OCI-LY3 (cell line): ENCODE data around the gene TRIM10.
A peak's percentile ranks its signal among the peaks of the same experiment; 100 is the strongest.

Experiments used
- H2AFZ ChIP-seq: fragments of 200-600, 300-600 bp; shearing (Covaris generic); 2 replicates; pipeline ENCODE4 v1.6.0; 2014; ENCODE audit warnings: antibody characterized with exemption, low read depth, low read length
- H3K27ac ChIP-seq: fragments of 200-600, 300-600 bp; sonication (generic); 2 replicates; pipeline ENCODE4 v1.5.1; 2014; ENCODE audit warnings: mild to moderate bottlenecking, low read length, moderate library complexity, mixed read lengths
- H3K27me3 ChIP-seq: fragments of 200-600, 300-600 bp; sonication (generic); 2 replicates; pipeline ENCODE4 v1.6.1; 2014; ENCODE audit warnings: low read depth, low read length, mixed read lengths
- H3K36me3 ChIP-seq: fragments of 200-600, 300-600 bp; sonication (generic); replicated peaks from 2 replicates; pipeline ENCODE3; 2014; ENCODE audit warnings: low read depth, low read length, mixed read lengths
- H3K4me1 ChIP-seq: fragments of 300-600, 200-600 bp; sonication (generic); 2 replicates; pipeline ENCODE4 v1.6.1; 2014; ENCODE audit warnings: low read length, mixed read lengths
- H3K4me2 ChIP-seq: fragments of 200-600, 300-600 bp; sonication (generic); 2 replicates; pipeline ENCODE4 v1.6.1; 2014; ENCODE audit warnings: low read length, mixed read lengths
- H3K4me3 ChIP-seq: fragments of 300-600, 200-600 bp; sonication (generic); 2 replicates; pipeline ENCODE4 v1.5.1; 2014; ENCODE audit warnings: antibody characterized with exemption, mild to moderate bottlenecking, low read length, moderate library complexity
- H3K79me2 ChIP-seq: fragments of 300-600, 200-600 bp; shearing (Covaris generic); 2 replicates; pipeline ENCODE4 v1.6.1; 2014; ENCODE audit warnings: mild to moderate bottlenecking, low read length, mixed read lengths
- H3K9ac ChIP-seq: fragments of 300-600, 200-600 bp; shearing (Covaris generic); 2 replicates; pipeline ENCODE4 v1.6.0; 2014; ENCODE audit warnings: mild to moderate bottlenecking, low read length, moderate library complexity
- H3K9me3 ChIP-seq: fragments of 200-600, 300-600 bp; shearing (Covaris generic); 2 replicates; pipeline ENCODE4 v1.6.1; 2014; ENCODE audit warnings: low read length, mixed read lengths; ENCODE audit not compliant: insufficient read depth
- H4K20me1 ChIP-seq: fragments of 200-600, 300-600 bp; sonication (generic); 2 replicates; pipeline ENCODE4 v1.6.1; 2016; ENCODE audit warnings: low read length, mixed read lengths; ENCODE audit not compliant: insufficient read depth
- CTCF ChIP-seq: fragments of 200-600, 300-600 bp; sonication (generic); IDR thresholded peaks from 2 replicates; pipeline ENCODE4 v1.5.1; 2014; ENCODE audit warnings: antibody characterized with exemption, low read length, low read depth
- EZH2phosphoT487 ChIP-seq: fragments of 200-600 bp; shearing (Covaris generic); IDR thresholded peaks from 2 replicates; pipeline ENCODE4 v1.6.1; 2018; ENCODE audit warnings: antibody characterized with exemption, mixed run types, low read depth

TRIM10 gene

GRCh38 chr6:30204116-30204515, 43.1 kb upstream of the TRIM10 start:
- peaks cover 53% of the 10 kb centered on the region for H3K79me2 ChIP-seq
- H3K9ac ChIP-seq = no peak overlapping the region
- H3K4me3 ChIP-seq = no peak overlapping the region
- H3K9me3 ChIP-seq = no peaks in the 10 kb centered on the region
- no peak overlapping the region for H3K4me2 ChIP-seq
- peaks cover 17% of the 10 kb centered on the region for H3K4me1 ChIP-seq
- H3K27me3 ChIP-seq = no peaks in the 10 kb centered on the region
- peaks cover 55% of the 10 kb centered on the region for H4K20me1 ChIP-seq
- peaks cover 21% of the 10 kb centered on the region for H3K36me3 ChIP-seq
- no peak overlapping the region for H3K27ac ChIP-seq
- H2AFZ ChIP-seq = no peak overlapping the region
- TF ChIP-seq CTCF (no peak), EZH2phosphoT487 (no peak)

GRCh38 chr6:30202366-30202765, 41.4 kb upstream of the TRIM10 start:
- Histone ChIP-seq H3K4me1 (peaks cover 14% of the 10 kb centered on the region), H3K36me3 (peaks cover 23% of the 10 kb centered on the region), H3K9me3 (no peaks in the 10 kb centered on the region), H3K27me3 (no peaks in the 10 kb centered on the region), H3K79me2 (peaks cover 36% of the 10 kb centered on the region), H4K20me1 (peaks cover 39% of the 10 kb centered on the region), H3K9ac (no peak overlapping the region), H3K4me2 (no peak overlapping the region), H3K27ac (no peak overlapping the region), H2AFZ (no peak overlapping the region), H3K4me3 (no peak overlapping the region)
- TF ChIP-seq CTCF = no peak
- no peak for TF ChIP-seq EZH2phosphoT487

GRCh38 chr6:30200551-30201281, 39.7 kb upstream of the TRIM10 start:
- peaks cover 14% of the 10 kb centered on the region for H3K4me1 ChIP-seq
- no peaks in the 10 kb centered on the region for H3K27me3 ChIP-seq
- no peak overlapping the region for H3K9ac ChIP-seq
- peak overlapping the region; percentile 57 for H3K4me2 ChIP-seq
- no peak overlapping the region for H2AFZ ChIP-seq
- H3K9me3 ChIP-seq = no peaks in the 10 kb centered on the region
- no peak overlapping the region for H3K27ac ChIP-seq
- no peak overlapping the region for H3K4me3 ChIP-seq
- H4K20me1 ChIP-seq = peaks cover 23% of the 10 kb centered on the region
- no peak for TF ChIP-seq EZH2phosphoT487
- no peak for TF ChIP-seq CTCF
- peaks cover 20% of the 10 kb centered on the region for H3K79me2 ChIP-seq
- peaks cover 23% of the 10 kb centered on the region for H3K36me3 ChIP-seq

GRCh38 chr6:30198166-30199084, 37.4 kb upstream of the TRIM10 start:
- Histone ChIP-seq H3K27me3 (no peaks in the 10 kb centered on the region), H3K36me3 (peaks cover 15% of the 10 kb centered on the region), H4K20me1 (peaks cover 20% of the 10 kb centered on the region), H3K4me3 (no peak overlapping the region), H3K27ac (no peak overlapping the region), H3K4me1 (peaks cover 14% of the 10 kb centered on the region), H2AFZ (no peak overlapping the region), H3K4me2 (no peak overlapping the region), H3K9me3 (no peaks in the 10 kb centered on the region), H3K79me2 (peaks cover 5% of the 10 kb centered on the region; the same call in 1 of the 2 replicates), H3K9ac (no peak overlapping the region)
- no peak for TF ChIP-seq CTCF
- no peak for TF ChIP-seq EZH2phosphoT487
